NCI-H82 treated with DMSO at 0.1 percent for 48 hours (cell line): ENCODE measurements around the gene APOO.

ENCODE experiments used
- DNase-seq: peaks from one replicate; lab custom pipeline; 2025; ENCODE audit not compliant: unreplicated experiment; lab: John Stamatoyannopoulos, UW

APOO gene

GRCh38 chrX:23907498-23908218 is at the start of gene APOO, which contains the start of gene CXorf58:
Gene APOO (minus strand): TSS chrX:23907938. CDS start chrX:23907702, 236 bp downstream.
Gene CXorf58 (plus strand): TSS chrX:23908006. CDS start chrX:23910303, 2,297 bp downstream.
- DNase-seq, result peak; percentile 87

- no peak for DNase-seq
Observed at GRCh38 chrX:23954396-23954795, 46.7 kb upstream of the APOO start.

GRCh38 chrX:23953908-23954269 is 46.2 kb upstream of the APOO start:
- DNase-seq, result no peak

- no peak for DNase-seq
Observed at GRCh38 chrX:23952984-23953907, 45.5 kb upstream of the APOO start.

GRCh38 chrX:23952391-23952790 is 44.7 kb upstream of the APOO start:
- no peak for DNase-seq

GRCh38 chrX:23945206-23945605 is 37.5 kb upstream of the APOO start:
- no peak for DNase-seq

GRCh38 chrX:23944234-23944633 is 36.5 kb upstream of the APOO start:
- no peak for DNase-seq

GRCh38 chrX:23939203-23939602 is 31.5 kb upstream of the APOO start:
- DNase-seq, result no peak

- DNase-seq, result no peak
Observed at GRCh38 chrX:23938690-23939089, 31.0 kb upstream of the APOO start.

- DNase-seq, result peak; percentile 38
Observed at GRCh38 chrX:23937100-23937499, 29.4 kb upstream of the APOO start.

GRCh38 chrX:23936180-23936579 is 28.4 kb upstream of the APOO start:
- no peak for DNase-seq

GRCh38 chrX:23935106-23935505 is 27.4 kb upstream of the APOO start:
- DNase-seq, result no peak

- DNase-seq, result no peak
Observed at GRCh38 chrX:23932046-23932445, 24.3 kb upstream of the APOO start.

GRCh38 chrX:23930894-23931604 is 23.3 kb upstream of the APOO start:
- DNase-seq, result no peak

- DNase-seq, result no peak
Observed at GRCh38 chrX:23926015-23926414, 18.3 kb upstream of the APOO start.

- DNase-seq, result no peak
Observed at GRCh38 chrX:23919706-23920320, 12.1 kb upstream of the APOO start.

GRCh38 chrX:23919148-23919547 is 11.4 kb upstream of the APOO start:
- no peak for DNase-seq

GRCh38 chrX:23911126-23911835 is 3.5 kb upstream of the APOO start:
- DNase-seq, result no peak

- peak; percentile 54 for DNase-seq
Observed at GRCh38 chrX:23908219-23909004, 674 bp upstream of the APOO start.

- DNase-seq, result no peak
Observed at GRCh38 chrX:23907111-23907497, 634 bp downstream of the APOO start.
